ENCODE measurements around the gene ZNF283.
A peak's percentile ranks its signal among the peaks of the same experiment; 100 is the strongest.

Gene ZNF283

DNA sequence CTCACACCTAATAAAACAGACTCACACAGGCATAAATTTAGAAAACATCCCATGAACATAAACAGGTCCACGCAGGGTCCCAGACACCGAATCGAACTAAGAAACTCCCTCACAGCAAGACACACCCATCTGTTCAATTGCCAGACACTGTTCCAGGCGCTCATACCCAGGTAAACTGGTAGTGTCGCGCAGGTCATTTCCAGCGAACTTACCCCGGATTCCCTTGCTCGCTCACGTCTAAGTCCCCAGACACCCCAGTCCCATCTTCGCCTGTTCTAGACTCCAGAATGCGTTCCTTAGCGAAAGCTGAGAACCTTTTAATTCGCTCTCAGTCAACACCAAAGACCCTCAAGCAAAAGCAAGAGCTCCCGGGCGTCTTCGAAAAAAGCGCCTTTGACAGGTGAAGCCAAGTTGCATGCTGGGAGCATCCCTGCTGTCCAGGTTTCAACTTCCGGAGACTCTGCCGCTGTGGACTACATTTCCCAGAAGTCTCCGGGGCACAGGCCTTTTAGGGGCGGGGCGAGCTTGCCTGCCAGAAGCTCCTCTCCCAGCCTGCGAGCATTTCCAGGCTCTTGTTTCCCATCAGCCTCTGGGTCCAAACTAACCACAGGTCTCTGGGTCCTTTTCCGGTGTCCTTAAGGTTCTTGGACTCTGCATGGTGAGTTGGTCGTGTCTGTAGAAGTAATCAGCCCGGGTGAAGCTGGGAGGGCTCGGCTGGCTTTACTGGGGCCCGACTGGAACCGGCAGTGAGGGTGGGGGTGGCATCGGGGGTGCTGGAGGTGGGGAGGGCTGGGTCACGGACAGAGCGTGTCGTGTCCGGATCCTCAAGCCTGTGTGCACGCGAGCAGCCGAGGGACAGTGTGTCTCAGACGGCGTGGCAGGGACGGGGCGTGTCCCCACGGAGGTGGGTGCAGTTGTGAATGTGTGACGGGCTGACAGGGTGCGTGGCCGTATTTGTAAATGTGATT lies at the start of gene ZNF283:
TSS of gene ZNF283 (plus strand) at position 535 of the 968 bp plus-strand sequence. CDS start 6,184 bp downstream, outside the sequence.
- peak; percentile 91 for DNase-seq

DNA sequence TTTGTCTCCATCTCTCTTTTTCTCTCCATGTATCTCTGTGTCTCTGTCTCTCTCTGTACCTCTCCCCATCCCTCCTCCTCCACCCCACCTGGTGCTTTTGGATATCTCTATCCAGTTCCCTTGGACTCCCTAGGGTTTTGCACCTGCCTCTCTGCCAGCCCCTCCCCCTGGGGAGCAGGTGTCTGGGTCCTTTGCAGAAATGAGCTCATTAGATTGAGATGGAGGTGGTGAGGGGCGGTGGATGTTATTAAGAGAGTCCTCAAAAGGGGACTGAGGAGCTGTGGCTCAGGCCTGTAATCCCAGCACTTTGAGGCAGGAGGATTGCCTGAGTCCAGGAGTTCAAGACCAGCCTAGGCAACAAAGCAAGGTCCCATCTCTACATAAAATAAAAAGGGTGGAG lies 48.5 kb upstream of the ZNF283 start:
- no peak for DNase-seq

DNA sequence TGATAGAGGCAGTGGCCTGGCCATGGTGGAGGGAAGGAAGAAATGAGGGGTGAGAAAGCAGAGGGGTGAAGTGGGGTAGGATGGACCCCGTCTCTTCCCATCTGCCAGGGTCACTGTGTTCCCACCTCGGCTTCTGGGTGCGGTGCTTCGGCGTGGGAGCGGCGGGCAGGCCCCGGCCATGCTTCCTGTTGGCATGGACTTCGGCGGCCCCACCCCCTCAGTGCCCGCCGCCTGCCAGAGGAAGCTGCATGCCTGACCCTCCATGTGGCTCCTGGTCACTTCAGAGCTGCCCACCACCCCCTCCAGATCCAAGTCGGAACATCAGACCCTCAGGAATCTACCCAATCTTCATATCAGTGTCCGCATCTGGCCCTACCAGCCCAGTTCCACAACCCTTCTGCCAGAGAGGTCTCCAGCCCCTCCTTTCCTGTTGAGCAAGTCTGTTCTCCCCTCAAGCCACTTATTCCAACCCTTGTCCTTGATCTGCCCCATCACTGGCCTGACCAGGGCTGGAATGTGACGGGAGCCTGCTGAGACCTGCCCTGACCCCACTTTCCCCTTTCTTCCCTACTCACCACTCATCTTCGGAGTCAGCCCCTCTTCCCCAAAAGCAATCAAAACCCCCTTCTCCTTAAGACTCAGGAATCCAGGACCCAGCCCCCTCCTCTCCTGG lies 47.8 kb upstream of the ZNF283 start:
- DNase-seq, result no peak

DNA sequence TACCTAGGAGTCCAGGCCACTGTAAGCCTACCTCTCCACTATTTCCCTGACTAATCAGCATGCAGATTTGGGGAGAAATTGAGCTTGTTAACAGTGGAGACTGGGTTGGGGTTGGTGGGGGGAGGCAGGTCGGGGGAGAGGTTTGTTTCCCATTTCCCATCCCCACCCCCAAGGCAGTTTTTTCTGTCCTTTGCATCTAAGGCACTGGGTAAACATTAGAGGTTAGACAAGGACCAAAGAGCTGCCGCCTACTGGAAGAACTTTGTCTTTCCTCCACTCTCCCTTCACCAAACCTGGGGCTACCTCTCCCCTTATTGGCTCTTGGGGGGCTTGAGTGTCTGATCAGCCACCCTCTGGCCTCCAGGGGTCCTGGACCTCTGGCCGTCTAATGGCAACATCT lies 47.3 kb upstream of the ZNF283 start:
- no peak for DNase-seq

DNA sequence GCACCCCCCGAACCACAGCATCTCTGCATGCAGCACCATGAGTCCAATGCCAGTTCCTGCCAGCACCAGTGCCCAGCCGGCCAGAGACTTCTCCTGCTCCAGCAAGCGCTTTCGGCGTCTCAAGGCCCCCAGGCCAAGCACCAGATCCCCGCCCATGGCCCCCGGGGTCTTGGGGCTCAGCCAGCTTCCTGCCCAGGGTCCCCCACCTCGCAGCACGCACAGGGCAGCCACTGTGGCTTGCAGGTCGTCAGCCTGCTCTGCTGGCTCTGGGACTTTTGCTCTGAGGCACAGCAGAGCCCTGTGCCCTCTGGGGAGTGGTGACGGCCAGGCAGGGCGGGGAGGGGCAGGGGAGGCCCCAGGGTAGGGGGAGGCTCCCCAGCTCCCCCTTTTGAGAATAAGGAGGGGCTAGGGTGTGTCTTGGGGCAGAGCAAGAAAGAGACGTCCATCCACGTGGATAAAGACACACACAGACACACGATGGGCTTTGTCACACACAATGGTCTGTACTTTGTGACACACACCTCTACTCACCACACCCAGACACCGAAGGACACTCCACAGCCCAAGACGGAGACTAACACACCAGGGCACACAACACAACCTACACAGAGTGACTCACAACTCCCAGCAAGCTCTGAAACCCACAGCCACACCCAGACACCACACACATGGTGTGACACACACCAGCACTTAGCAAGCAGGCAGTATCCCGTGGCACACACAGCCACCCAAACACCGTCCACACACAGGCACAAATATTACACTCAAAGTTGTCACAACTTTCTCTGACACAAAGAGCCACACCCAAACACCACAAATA lies 46.2 kb upstream of the ZNF283 start, which contains the start of gene KCNN4:
TSS of gene KCNN4 (minus strand) at position 268 of the 820 bp plus-strand sequence. CDS start at position 156, 112 bp downstream.
- DNase-seq, result peak; percentile 81

DNA sequence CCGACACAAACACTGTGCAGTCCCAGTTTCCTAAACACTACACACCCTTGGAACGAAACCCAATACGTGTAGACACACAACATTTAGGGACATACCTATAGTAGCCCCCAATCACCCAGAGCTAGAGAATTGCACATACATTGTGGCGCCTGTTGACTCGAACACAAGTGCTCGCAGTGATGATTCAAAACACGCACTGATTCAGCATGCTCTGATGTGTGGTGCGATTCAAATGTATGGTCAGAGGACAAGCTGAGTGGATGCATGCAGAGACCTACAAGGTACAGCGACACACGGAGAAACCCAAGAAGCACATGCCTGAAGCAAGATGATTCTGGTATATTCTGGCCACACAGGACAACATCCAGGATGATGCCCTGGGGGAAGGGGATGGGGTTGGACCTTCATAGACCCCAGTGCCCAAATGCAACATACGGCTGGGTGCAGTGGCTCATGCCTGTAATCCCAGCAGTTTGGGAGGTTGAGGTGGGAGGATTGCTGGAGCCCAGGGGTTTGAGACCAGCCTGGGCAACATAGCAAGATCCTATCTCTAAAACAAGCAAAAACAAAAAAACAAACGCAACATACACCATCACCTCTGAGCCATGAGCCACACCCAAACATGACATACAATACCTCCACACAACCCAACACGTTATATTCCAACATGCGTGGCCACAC lies 45.4 kb upstream of the ZNF283 start:
- DNase-seq, result peak; percentile 67

DNA sequence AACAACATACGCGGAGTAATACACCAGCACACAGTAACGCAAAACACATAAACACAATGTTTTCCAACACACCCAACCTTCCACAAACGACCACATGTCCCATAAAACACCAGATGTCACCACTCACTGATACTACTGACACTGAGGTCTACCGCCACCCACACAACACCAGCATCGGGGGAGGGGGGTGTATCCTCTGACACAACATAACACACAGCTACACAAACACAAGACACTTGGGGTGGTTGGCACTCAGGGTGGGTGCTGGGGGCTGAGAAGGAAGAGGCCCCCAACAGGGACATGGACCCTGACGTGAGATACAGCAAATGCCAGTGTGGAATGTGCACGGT lies 44.8 kb upstream of the ZNF283 start:
- peak; percentile 55 for DNase-seq

DNA sequence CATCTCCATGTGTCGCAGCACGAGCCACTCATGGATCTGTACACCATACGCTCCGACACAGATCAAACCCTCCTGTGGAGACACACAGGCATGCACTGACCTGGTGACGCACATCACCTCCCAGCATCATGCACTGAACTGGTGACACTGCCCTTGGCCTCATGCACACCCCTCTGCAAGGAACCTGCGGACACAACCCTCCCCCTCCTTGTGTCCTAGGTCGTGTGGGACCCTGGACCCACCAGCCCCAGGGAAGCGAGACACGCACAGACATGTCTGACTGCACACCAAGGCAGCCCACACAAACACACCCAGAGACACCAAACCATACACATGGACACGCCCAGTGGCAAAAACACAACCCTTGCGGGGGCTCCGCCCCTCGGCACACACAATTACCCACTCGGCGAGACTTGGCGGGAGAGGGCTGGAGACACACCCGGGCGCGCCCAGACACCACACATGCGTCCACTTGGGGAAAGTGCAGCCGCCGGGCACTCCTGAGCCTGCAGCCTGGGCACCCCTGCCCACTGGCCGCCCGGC lies 44.4 kb upstream of the ZNF283 start:
- peak; percentile 39 for DNase-seq

DNA sequence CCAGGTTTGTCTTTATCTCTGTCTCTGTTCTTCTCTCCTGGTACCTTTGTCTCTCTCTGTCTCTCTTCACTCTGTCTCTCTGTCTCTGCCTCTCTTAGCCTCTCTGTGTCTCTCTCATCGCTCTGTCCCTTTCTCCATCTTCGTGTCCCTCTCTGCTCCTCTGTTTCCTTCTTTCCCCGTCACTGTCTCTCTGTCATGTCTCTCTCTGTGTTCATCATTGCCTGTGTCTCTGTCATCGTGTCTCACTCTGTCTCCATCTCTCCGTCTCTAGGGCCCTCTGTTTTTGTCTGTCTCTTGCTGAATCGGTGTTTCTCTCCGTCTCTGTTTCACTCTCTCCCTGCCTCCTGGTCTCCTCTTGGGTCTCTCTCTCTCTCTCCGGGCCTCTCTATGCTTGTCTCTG lies 43.5 kb upstream of the ZNF283 start:
- DNase-seq, result no peak

DNA sequence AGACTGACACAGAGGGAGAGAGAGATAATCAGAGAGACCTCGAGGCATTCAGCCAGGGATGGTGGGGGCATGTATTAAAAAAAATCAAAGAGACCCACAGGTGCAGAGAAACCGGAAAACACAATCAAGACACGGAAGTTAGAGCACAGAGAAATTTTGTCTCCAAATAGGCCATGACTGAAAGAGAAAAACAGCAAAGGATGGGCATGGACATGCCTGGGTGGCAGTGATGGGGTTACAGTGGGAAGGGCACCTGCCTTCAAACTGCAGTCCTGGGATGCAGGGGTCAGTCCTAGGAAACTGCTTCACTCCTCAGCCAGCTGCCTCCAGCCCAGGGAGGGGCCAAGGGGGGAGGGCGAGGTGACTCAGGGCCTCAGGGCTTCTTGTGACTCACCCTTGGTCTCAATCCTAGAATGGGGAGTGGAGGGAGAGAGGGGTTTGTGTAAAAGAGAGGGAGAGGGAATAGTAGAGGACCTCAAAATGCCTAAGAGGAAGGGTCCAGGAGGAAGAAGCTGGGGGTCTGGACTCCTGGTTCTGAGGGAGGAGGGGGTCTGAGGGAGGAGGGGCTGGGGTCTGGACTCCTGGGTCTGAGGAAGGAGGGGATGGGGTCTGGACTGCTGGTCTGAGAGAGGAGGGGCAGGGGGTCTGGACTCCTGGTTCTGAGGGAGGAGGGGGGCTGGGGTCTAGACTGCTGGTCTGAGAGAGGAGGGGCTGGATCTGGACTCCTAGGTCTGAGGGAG lies 42.7 kb upstream of the ZNF283 start:
- peak; percentile 77 for DNase-seq

DNA sequence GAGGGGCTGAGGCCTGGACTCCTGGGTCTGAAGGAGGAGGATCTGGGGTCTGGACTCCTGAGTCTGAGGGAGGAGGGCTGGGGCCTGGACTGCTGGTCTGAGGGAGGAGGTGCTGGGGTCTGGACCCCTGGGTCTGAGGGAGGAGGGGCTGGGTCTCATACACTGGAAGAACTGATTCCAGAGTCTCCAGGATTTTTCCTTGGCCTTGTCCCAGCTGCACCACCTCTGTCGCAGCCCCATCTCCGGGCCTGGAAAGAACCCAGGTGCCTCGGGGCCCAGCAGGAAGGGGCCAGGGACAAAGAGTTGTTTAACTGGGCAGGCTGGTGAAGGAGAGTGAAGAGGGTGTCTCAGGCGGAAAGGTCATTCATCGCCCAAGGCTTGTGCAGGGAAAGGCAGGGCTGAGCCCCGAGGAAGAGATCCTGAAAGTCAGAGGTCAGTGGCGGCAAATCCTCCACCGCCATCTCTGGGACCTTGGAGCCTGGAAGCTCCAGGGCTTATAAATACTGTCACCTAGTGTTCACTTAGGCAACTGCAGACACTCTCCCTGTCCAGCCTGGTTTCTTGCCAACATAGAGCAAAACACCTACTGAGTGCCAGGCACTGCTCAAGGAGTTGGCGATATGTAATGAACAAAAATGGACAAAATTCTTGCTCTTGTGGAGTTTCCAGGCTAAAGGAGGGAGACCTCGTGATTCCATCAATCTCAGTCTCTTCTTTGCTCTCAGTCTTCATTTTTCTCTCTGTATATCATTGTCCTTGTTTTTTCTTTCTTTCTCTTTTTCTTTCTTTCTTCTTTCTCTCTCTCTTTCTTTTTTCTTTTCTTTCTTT lies 41.9 kb upstream of the ZNF283 start:
- peak; percentile 65 for DNase-seq

DNA sequence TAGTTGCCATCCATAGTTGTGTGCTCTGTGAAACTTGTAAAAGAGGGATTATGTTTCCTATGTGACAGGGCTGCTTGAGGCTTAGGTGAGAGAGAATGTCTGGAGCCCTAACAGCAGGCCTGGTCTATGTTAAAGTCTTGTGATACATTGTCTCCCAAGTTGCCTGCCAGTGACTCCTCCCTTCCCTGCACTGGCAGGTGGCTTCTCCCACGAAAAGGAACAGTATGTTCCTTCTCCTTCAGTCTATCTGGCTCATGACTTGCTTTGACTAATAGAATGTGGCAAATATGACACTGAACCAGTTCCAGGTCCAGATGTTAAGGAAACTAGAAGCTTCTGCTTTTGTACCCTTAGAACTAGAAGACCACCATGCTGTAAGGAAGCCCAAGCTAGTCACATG lies 40.5 kb upstream of the ZNF283 start:
- no peak for DNase-seq

DNA sequence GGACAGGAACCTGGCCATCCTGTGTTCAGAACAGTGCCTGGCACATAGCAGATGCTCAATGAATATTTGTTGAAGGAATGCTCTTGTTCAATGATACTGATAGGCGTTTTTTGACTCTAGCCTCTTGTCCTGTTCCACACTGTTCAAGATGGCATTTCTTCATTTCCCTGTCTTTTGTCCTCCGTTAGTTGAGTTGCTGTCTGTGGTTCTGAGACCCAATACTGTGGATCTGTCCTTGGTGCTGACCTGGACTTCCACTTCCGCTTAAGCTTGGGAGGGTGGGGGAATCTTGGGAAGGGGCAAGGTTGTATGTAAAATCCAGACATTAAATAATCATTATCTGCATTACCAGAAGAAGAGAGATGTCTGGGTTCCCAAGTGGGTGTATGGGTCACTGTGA lies 38.1 kb upstream of the ZNF283 start:
- DNase-seq, result no peak

DNA sequence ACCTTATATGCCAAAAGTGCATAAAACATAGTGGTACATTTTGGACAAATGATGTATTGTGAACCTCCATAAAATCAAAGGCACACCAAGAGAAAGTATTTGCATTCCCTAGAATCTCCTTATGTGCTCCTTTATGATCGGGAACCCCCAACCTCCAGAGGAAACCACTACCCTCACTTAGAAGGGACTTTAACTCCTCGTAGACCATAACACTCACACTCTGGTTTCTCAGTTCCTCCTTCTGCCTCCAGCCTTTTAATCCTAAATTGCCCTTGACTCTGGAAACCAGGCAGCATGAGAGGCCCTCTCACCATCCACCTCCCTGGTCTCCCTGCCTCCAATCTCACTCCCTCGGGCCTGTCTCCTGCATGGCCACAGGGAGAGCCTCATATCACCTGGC lies 36.5 kb upstream of the ZNF283 start:
- no peak for DNase-seq

DNA sequence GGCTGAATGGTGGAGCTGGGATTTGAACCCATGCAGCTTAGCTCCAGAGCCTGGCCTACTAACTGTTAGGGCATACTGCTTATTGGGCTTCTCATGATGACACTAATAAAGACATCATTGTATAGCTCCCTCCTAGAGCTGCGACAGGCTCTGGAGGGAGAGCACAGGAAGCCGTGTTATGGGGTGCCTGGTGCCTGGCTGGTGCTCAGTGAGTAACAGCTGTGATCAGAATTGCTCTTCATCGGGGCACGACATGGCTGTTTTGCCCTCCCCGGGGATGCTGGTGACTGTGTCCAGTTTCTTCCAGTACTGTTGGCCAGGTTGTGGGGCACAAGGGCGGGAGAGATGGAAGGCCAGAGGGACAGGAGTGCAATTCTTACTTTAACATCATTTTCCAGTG lies 30.0 kb upstream of the ZNF283 start:
- no peak for DNase-seq

DNA sequence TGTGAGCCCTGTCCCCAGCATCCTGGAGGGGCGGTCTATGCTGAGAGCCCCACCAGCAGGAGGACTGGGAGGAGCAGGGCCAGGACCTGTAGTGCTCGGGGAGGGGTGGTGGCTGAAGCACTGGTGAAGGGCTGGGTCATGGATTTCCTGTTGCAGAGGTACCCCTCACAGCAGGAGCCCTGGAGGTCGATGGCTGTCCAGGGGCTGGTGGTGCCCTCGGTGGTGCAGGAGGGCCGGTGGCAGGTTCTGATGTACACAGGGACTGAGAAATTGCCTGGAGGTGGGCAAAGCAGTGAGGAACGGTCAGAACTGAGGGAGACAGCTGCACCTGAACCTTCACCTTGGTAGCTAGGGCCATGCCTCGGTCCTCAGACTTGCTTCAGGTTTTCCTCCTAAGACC lies 29.6 kb upstream of the ZNF283 start:
- DNase-seq, result no peak

DNA sequence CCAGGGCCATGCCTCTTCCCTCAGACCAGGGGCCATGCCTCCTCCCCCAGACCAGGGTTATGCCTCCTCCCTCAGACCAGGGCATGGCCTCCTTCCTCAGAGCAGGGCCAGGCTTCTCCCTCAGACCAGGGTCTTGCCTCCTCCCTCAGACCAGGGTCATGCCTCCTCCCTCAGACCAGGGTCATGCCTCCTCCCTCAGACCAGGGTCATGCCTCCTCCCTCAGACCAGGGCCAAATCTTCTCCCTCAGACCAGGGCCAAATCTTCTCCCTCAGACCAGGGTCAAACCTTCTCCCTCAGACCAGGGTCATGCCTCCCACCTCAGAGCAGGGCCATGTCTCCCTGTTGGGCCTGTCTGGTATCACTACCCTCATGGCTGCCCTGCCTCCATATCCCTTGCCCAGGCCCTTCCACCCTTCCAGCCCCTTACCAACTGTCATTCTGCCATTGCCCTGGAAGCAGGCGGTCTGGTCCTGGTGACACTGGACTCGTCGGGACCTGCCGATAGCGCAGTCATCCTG lies 29.0 kb upstream of the ZNF283 start:
- DNase-seq, result no peak

DNA sequence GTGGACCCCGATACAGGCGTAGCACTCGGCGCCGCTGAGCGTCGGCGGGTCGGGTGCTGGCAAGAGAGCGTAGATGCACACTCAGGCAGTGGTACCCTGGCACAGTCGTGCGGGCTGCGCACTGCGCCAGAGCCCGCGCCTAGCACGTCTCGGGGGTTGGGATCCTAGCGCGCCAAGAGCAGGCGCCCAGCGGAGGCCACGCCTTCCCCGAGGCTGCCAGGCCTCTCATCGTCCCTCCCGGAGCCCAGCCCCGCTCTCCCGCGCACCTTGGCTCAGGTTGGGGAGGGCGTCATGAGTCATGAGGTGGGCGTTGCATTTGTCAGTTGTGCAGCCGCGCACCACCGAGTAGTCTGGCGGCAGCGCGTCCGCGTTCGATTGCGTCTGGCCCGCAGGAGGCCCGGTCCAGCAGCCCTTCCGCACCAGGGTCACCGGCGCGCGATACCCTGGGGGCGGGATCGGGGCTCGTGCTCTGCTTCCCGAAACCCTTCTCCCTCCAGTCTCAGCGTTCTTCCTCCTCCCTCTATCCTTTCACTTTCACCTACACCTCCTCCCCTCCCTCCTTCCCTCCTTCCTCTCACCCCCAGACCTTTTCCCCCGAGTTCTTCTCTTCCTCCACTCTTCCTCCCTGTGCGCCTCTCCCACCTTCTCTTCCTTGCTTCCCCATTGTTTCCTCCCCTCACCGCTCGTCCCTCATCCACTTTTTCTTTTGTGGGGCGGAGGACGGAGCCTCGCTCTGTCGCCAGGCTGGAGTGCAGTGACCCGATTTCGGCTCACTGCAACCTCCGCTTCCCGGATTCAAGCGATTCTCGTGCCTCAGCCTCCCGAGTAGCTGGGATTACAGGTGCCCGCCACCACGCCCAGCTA lies 28.3 kb upstream of the ZNF283 start:
- DNase-seq, result peak; percentile 82

DNA sequence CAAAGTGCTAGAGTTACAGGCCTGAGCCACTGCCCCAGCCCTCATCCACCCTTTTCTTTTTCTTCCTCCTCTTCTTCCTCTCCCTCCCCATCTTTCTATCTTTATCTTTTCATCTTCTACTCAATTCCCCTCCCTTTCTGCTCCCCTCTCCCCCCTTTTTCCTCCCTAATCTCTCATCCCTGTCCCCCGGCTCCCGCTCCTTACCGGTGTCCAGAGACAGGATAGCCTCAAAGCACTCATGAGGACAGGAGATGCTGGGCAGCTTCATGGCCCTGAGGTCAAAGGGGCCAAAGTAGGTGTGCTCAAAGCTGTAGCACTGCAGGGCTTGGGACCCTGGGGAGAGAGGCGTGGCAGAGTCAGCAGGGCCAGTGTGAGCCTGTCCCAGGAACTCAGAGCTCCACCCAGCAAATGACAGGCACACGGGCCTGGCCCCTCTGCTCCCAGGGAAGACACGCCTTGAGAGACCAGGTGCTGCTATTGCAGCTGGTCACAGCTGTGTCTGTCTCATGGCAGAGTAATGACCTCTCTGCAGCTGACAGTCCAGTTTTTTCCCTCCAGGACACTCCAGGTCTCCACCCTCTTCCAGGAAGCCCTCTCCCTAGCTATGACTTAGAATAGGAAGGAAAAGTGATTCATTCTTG lies 27.5 kb upstream of the ZNF283 start:
- no peak for DNase-seq

All from stimulated activated CD8-positive, alpha-beta memory T cell treated with anti-CD3 and anti-CD28 coated beads, Interleukin-4, amount 100 ng/mL, for 48 hours (primary cell).